ENCODE data around the gene WWOX. TPM values are rescaled to one million over a fixed set of nuclear protein-coding genes. Genes with fewer than 3 reads are reported as not detected.

WWOX gene
- total RNA-seq, 1 donor from 2014 or later = 43.2 TPM

GRCh38 chr16:78249056-78249455 lies 149.6 kb downstream of the WWOX start:
- H3K4me1 Mint-ChIP-seq (ENCODE audit: low read depth) = peaks cover 65% of the 10 kb centered on the region
- H3K36me3 Mint-ChIP-seq (ENCODE audit: insufficient read depth) = no peaks in the 10 kb centered on the region
- H3K4me3 Mint-ChIP-seq (ENCODE audit: low read depth) = peak overlapping the region; percentile 12
- H3K9me3 Mint-ChIP-seq (ENCODE audit: low read depth) = peaks cover 7% of the 10 kb centered on the region
- no peak for DNase-seq (ENCODE audit: low spot score, unreplicated experiment)
- peak overlapping the region; percentile 80 for H3K27ac Mint-ChIP-seq
- peak; percentile 46 for TF ChIP-seq CTCF (IDR thresholded peaks at IDR 0.05; ENCODE audit: unreplicated experiment)
- no peaks in the 10 kb centered on the region for H3K27me3 Mint-ChIP-seq

GRCh38 chr16:78249832-78250231 lies 150.4 kb downstream of the WWOX start:
- Mint-ChIP-seq H3K27me3 (no peaks in the 10 kb centered on the region), H3K9me3 (ENCODE audit: low read depth) (peaks cover 6% of the 10 kb centered on the region), H3K36me3 (ENCODE audit: insufficient read depth) (no peaks in the 10 kb centered on the region), H3K27ac (peak overlapping the region; percentile 26), H3K4me3 (ENCODE audit: low read depth) (no peak overlapping the region), H3K4me1 (ENCODE audit: low read depth) (peaks cover 57% of the 10 kb centered on the region)
- no peak for DNase-seq (ENCODE audit: low spot score, unreplicated experiment)
- TF ChIP-seq CTCF (IDR thresholded peaks at IDR 0.05; ENCODE audit: unreplicated experiment) = no peak

GRCh38 chr16:78251115-78251514 lies 151.7 kb downstream of the WWOX start:
- Mint-ChIP-seq H3K36me3 (ENCODE audit: insufficient read depth) (no peaks in the 10 kb centered on the region), H3K4me1 (ENCODE audit: low read depth) (peaks cover 51% of the 10 kb centered on the region), H3K9me3 (ENCODE audit: low read depth) (peaks cover 6% of the 10 kb centered on the region), H3K27me3 (no peaks in the 10 kb centered on the region), H3K27ac (no peak overlapping the region), H3K4me3 (ENCODE audit: low read depth) (no peak overlapping the region)
- DNase-seq (ENCODE audit: low spot score, unreplicated experiment) = no peak
- no peak for TF ChIP-seq CTCF (IDR thresholded peaks at IDR 0.05; ENCODE audit: unreplicated experiment)

- no peak overlapping the region for H3K27ac Mint-ChIP-seq
- H3K9me3 Mint-ChIP-seq (ENCODE audit: low read depth) = peaks cover 3% of the 10 kb centered on the region
- peaks cover 56% of the 10 kb centered on the region for H3K4me1 Mint-ChIP-seq (ENCODE audit: low read depth)
- DNase-seq (ENCODE audit: low spot score, unreplicated experiment) = no peak
- no peak for TF ChIP-seq CTCF (IDR thresholded peaks at IDR 0.05; ENCODE audit: unreplicated experiment)
- H3K36me3 Mint-ChIP-seq (ENCODE audit: insufficient read depth) = no peaks in the 10 kb centered on the region
- no peak overlapping the region for H3K4me3 Mint-ChIP-seq (ENCODE audit: low read depth)
- H3K27me3 Mint-ChIP-seq = no peaks in the 10 kb centered on the region
Observed at GRCh38 chr16:78252757-78253156, 153.3 kb downstream of the WWOX start.

- peaks cover 57% of the 10 kb centered on the region for H3K4me1 Mint-ChIP-seq (ENCODE audit: low read depth)
- no peaks in the 10 kb centered on the region for H3K27me3 Mint-ChIP-seq
- no peak overlapping the region for H3K27ac Mint-ChIP-seq
- H3K36me3 Mint-ChIP-seq (ENCODE audit: insufficient read depth) = no peaks in the 10 kb centered on the region
- DNase-seq (ENCODE audit: low spot score, unreplicated experiment) = no peak
- H3K4me3 Mint-ChIP-seq (ENCODE audit: low read depth) = no peak overlapping the region
- no peak for TF ChIP-seq CTCF (IDR thresholded peaks at IDR 0.05; ENCODE audit: unreplicated experiment)
- H3K9me3 Mint-ChIP-seq (ENCODE audit: low read depth) = no peaks in the 10 kb centered on the region
Observed at GRCh38 chr16:78254841-78255240, 155.4 kb downstream of the WWOX start.
